HepG2 (cell line): ENCODE measurements around the gene ITCH. TPM values are rescaled to one million over a fixed set of nuclear protein-coding genes. Genes with fewer than 3 reads are reported as not detected.
A peak's percentile ranks its signal among the peaks of the same experiment; 100 is the strongest.

Source experiments
- CCAR2 ChIP-seq: fragments of 200-400 bp; formaldehyde crosslinking; optimal IDR thresholded peaks from 2 replicates; pipeline ENCODE3; 2018; ENCODE audit warnings: low read depth, mild to moderate bottlenecking, low read length, moderate library complexity
- CTCF ChIP-seq: sonication (generic); formaldehyde crosslinking; IDR thresholded peaks from 2 replicates; pipeline ENCODE4 v1.5.0; 2020; ENCODE audit warnings: mild to moderate bottlenecking, missing genetic modification reagents, moderate library complexity
- MYC ChIP-seq: sonication (generic); formaldehyde crosslinking; IDR thresholded peaks from 2 replicates; pipeline ENCODE4 v1.9.0; 2021; ENCODE audit warnings: missing genetic modification reagents, borderline replicate concordance
- NAIF1 ChIP-seq: sonication (generic); formaldehyde crosslinking; IDR thresholded peaks from 2 replicates; pipeline ENCODE4 v1.5.0; 2020; ENCODE audit warnings: mild to moderate bottlenecking, missing genetic modification reagents, borderline replicate concordance
- NCOA1 ChIP-seq: sonication (generic); formaldehyde crosslinking; IDR thresholded peaks from 2 replicates; pipeline ENCODE4 v1.9.0; 2021; ENCODE audit warnings: missing genetic modification reagents
- NR0B2 ChIP-seq: sonication (generic); formaldehyde crosslinking; IDR thresholded peaks from 2 replicates; pipeline ENCODE4 v1.4.0; 2020; ENCODE audit warnings: mild to moderate bottlenecking, missing genetic modification reagents
- NR2F1 ChIP-seq, 2 experiments: fragments of 450-650 bp in 1 of 2; formaldehyde crosslinking in 1 of 2; IDR thresholded peaks; 2 replicates each; pipeline versions ENCODE4 v1.5.0 to v1.6.1; 2016 to 2020; ENCODE audit warnings: mild to moderate bottlenecking in 1 of 2, missing compliant biosample characterization in 1 of 2, missing genetic modification reagents in 1 of 2, moderate library complexity in 1 of 2
- SMAD3 ChIP-seq: sonication (generic); formaldehyde crosslinking; IDR thresholded peaks from 2 replicates; pipeline ENCODE4 v1.4.0; 2020; ENCODE audit warnings: missing genetic modification reagents
- ZBTB14 ChIP-seq: sonication (generic); formaldehyde crosslinking; IDR thresholded peaks from 2 replicates; pipeline ENCODE4 v1.4.0; 2020; ENCODE audit warnings: missing genetic modification reagents
- ZBTB20 ChIP-seq: sonication (generic); formaldehyde crosslinking; IDR thresholded peaks from 2 replicates; pipeline ENCODE4 v1.8.1; 2023; ENCODE audit warnings: missing genetic modification reagents, low read depth, mild to moderate bottlenecking, borderline replicate concordance
- polyA plus RNA-seq, 8 experiments: library from polyadenylated mRNA; depleted of rRNA in 3 of 8; stranded (reverse) in 7 of 8; unstranded in 1 of 8; fragments of >200 nt; fragmentation: Illumina TruSeq in 4 of 8; extraction: Trizol in 4 of 8; gene quantifications; 2 replicates each; pipeline versions ENCODE4 v1.2.1 to v1.2.3, GENCODE V29; 2011 to 2016; ENCODE audit warnings: low read depth in 4 of 8, missing spikeins in 1 of 8, mixed read lengths in 1 of 8; ENCODE audit not compliant: insufficient read depth in 1 of 8
- total RNA-seq, 5 experiments: library from RNA; depleted of rRNA; stranded (reverse); fragments of >200 nt; fragmentation: Illumina TruSeq; extraction: Trizol; gene quantifications; 2 replicates each; pipeline ENCODE4 v1.2.3, GENCODE V29; 2016; ENCODE audit warnings: low read depth in 1 of 5

The ITCH gene
- total and polyA plus RNA-seq, 2 of the 13 experiments (the other 11 are each of a cell fraction or from before 2014, with no cell fraction given): 20.5 to 112 TPM

- peak; percentile 34 for TF ChIP-seq MYC
- TF ChIP-seq ZBTB14 (CRISPR knock-in tag): peak; percentile 8; the same call in 1 of the 2 replicates
- no peak for TF ChIP-seq CCAR2
- TF ChIP-seq ZBTB20 (CRISPR knock-in tag): no peak
- TF ChIP-seq NCOA1: peak; percentile 64; the same call in 1 of the 2 replicates
- TF ChIP-seq CTCF: no peak
- no peak for TF ChIP-seq NAIF1
- TF ChIP-seq NR2F1 (CRISPR knock-in tag; IDR thresholded peaks at IDR 0.05): no peak; a peak in 1 of 4 replicates
- peak; percentile 73 for TF ChIP-seq SMAD3 (CRISPR knock-in tag)
- peak; percentile 85; the same call in 1 of the 2 replicates for TF ChIP-seq NR0B2 (CRISPR knock-in tag)
These were observed 152.6 kb downstream of the ITCH start (continued) for GRCh38 chr20:34515484-34516246.
